Measurements from ENCODE around the gene GBGT1.

The GBGT1 gene

GRCh38 chr9:133113163-133113948 lies 50.4 kb downstream of the GBGT1 start:
- no peaks in the 10 kb centered on the region for H3K27me3 ChIP-seq (ENCODE audit: control insufficient read depth, insufficient read depth, low read length)
- peak overlapping the region; percentile 13 for H3K9ac ChIP-seq (ENCODE audit: low read depth, low read length)
- peaks cover 10% of the 10 kb centered on the region for H3K36me3 ChIP-seq (ENCODE audit: insufficient read depth, low read length)
- H3K4me3 ChIP-seq (ENCODE audit: low read length), result no peak overlapping the region
- peak overlapping the region; percentile 45 for H3K4me2 ChIP-seq (ENCODE audit: low read length)
- no peaks in the 10 kb centered on the region for H3K9me3 ChIP-seq (replicated peaks; ENCODE audit: low read length)
- peaks cover 46% of the 10 kb centered on the region for H3K4me1 ChIP-seq (ENCODE audit: control insufficient read depth, insufficient read depth, low read length)

- H3K9ac ChIP-seq (ENCODE audit: low read depth, low read length), result no peak overlapping the region
- H3K27me3 ChIP-seq (ENCODE audit: control insufficient read depth, insufficient read depth, low read length), result no peaks in the 10 kb centered on the region
- peaks cover 17% of the 10 kb centered on the region for H3K36me3 ChIP-seq (ENCODE audit: insufficient read depth, low read length)
- no peak overlapping the region for H3K4me3 ChIP-seq (ENCODE audit: low read length)
- H3K4me1 ChIP-seq (ENCODE audit: control insufficient read depth, insufficient read depth, low read length), result peaks cover 43% of the 10 kb centered on the region
- H3K4me2 ChIP-seq (ENCODE audit: low read length), result no peak overlapping the region
- no peaks in the 10 kb centered on the region for H3K9me3 ChIP-seq (replicated peaks; ENCODE audit: low read length)
Measured at GRCh38 chr9:133112663-133113026, 51.1 kb downstream of the GBGT1 start.

- Histone ChIP-seq H3K36me3 (ENCODE audit: insufficient read depth, low read length) (peaks cover 23% of the 10 kb centered on the region), H3K9ac (ENCODE audit: low read depth, low read length) (no peak overlapping the region), H3K9me3 (replicated peaks; ENCODE audit: low read length) (no peaks in the 10 kb centered on the region), H3K4me2 (ENCODE audit: low read length) (no peak overlapping the region), H3K27me3 (ENCODE audit: control insufficient read depth, insufficient read depth, low read length) (no peaks in the 10 kb centered on the region), H3K4me1 (ENCODE audit: control insufficient read depth, insufficient read depth, low read length) (peaks cover 39% of the 10 kb centered on the region), H3K4me3 (ENCODE audit: low read length) (no peak overlapping the region)
Measured at GRCh38 chr9:133111808-133112662, 51.7 kb downstream of the GBGT1 start.

GRCh38 chr9:133109931-133110650 lies 53.6 kb downstream of the GBGT1 start:
- H3K36me3 ChIP-seq (ENCODE audit: insufficient read depth, low read length), result peaks cover 31% of the 10 kb centered on the region
- H3K4me3 ChIP-seq (ENCODE audit: low read length), result no peak overlapping the region
- no peak overlapping the region for H3K4me2 ChIP-seq (ENCODE audit: low read length)
- no peaks in the 10 kb centered on the region for H3K9me3 ChIP-seq (replicated peaks; ENCODE audit: low read length)
- no peaks in the 10 kb centered on the region for H3K27me3 ChIP-seq (ENCODE audit: control insufficient read depth, insufficient read depth, low read length)
- peaks cover 26% of the 10 kb centered on the region for H3K4me1 ChIP-seq (ENCODE audit: control insufficient read depth, insufficient read depth, low read length)
- H3K9ac ChIP-seq (ENCODE audit: low read depth, low read length), result no peak overlapping the region

GRCh38 chr9:133108794-133109641 lies 54.7 kb downstream of the GBGT1 start:
- Histone ChIP-seq H3K9ac (ENCODE audit: low read depth, low read length) (no peak overlapping the region), H3K36me3 (ENCODE audit: insufficient read depth, low read length) (peaks cover 31% of the 10 kb centered on the region), H3K4me1 (ENCODE audit: control insufficient read depth, insufficient read depth, low read length) (peaks cover 15% of the 10 kb centered on the region), H3K4me3 (ENCODE audit: low read length) (no peak overlapping the region), H3K27me3 (ENCODE audit: control insufficient read depth, insufficient read depth, low read length) (no peaks in the 10 kb centered on the region), H3K9me3 (replicated peaks; ENCODE audit: low read length) (no peaks in the 10 kb centered on the region), H3K4me2 (ENCODE audit: low read length) (no peak overlapping the region)

GRCh38 chr9:133107961-133108793 lies 55.5 kb downstream of the GBGT1 start:
- peaks cover 31% of the 10 kb centered on the region for H3K36me3 ChIP-seq (ENCODE audit: insufficient read depth, low read length)

GRCh38 chr9:133107245-133107722 lies 56.4 kb downstream of the GBGT1 start:
- Histone ChIP-seq H3K4me3 (ENCODE audit: low read length) (no peak overlapping the region), H3K36me3 (ENCODE audit: insufficient read depth, low read length) (peaks cover 39% of the 10 kb centered on the region), H3K27me3 (ENCODE audit: control insufficient read depth, insufficient read depth, low read length) (no peaks in the 10 kb centered on the region), H3K4me2 (ENCODE audit: low read length) (no peak overlapping the region), H3K4me1 (ENCODE audit: control insufficient read depth, insufficient read depth, low read length) (no peaks in the 10 kb centered on the region), H3K9ac (ENCODE audit: low read depth, low read length) (no peak overlapping the region), H3K9me3 (replicated peaks; ENCODE audit: low read length) (no peaks in the 10 kb centered on the region)

More at GRCh38 chr9:133107961-133108793, 55.5 kb downstream of the GBGT1 start:
- Histone ChIP-seq H3K4me2 (ENCODE audit: low read length) (no peak overlapping the region), H3K4me1 (ENCODE audit: control insufficient read depth, insufficient read depth, low read length) (peaks cover 7% of the 10 kb centered on the region), H3K4me3 (ENCODE audit: low read length) (no peak overlapping the region), H3K9ac (ENCODE audit: low read depth, low read length) (no peak overlapping the region), H3K27me3 (ENCODE audit: control insufficient read depth, insufficient read depth, low read length) (no peaks in the 10 kb centered on the region), H3K9me3 (replicated peaks; ENCODE audit: low read length) (no peaks in the 10 kb centered on the region)

- Histone ChIP-seq H3K36me3 (ENCODE audit: insufficient read depth, low read length) (peaks cover 45% of the 10 kb centered on the region), H3K9me3 (replicated peaks; ENCODE audit: low read length) (no peaks in the 10 kb centered on the region), H3K27me3 (ENCODE audit: control insufficient read depth, insufficient read depth, low read length) (no peaks in the 10 kb centered on the region), H3K4me1 (ENCODE audit: control insufficient read depth, insufficient read depth, low read length) (no peaks in the 10 kb centered on the region), H3K4me2 (ENCODE audit: low read length) (no peak overlapping the region), H3K9ac (ENCODE audit: low read depth, low read length) (no peak overlapping the region), H3K4me3 (ENCODE audit: low read length) (no peak overlapping the region)
Measured at GRCh38 chr9:133106511-133107244, 57.0 kb downstream of the GBGT1 start.

GRCh38 chr9:133105461-133105770 lies 58.3 kb downstream of the GBGT1 start:
- Histone ChIP-seq H3K36me3 (ENCODE audit: insufficient read depth, low read length) (peaks cover 56% of the 10 kb centered on the region), H3K4me1 (ENCODE audit: control insufficient read depth, insufficient read depth, low read length) (no peaks in the 10 kb centered on the region), H3K9ac (ENCODE audit: low read depth, low read length) (no peak overlapping the region), H3K4me3 (ENCODE audit: low read length) (no peak overlapping the region), H3K27me3 (ENCODE audit: control insufficient read depth, insufficient read depth, low read length) (no peaks in the 10 kb centered on the region), H3K4me2 (ENCODE audit: low read length) (no peak overlapping the region), H3K9me3 (replicated peaks; ENCODE audit: low read length) (no peaks in the 10 kb centered on the region)
